Measurements from ENCODE around the gene NUPR1.
"Not testable (repeated sequence)": the region's sequence is repeated elsewhere in the genome, so short reads cannot be mapped to it uniquely, and the experiment has no call there.

The NUPR1 gene

GRCh38 chr16:28503470-28504259 is 35.1 kb downstream of the NUPR1 start:
- Mint-ChIP-seq H3K4me3 (no peak overlapping the region), H3K27ac (no peak overlapping the region), H3K9me3 (no peaks in the 10 kb centered on the region), H3K36me3 (ENCODE audit: low read depth) (peaks cover 7% of the 10 kb centered on the region), H3K27me3 (no peaks in the 10 kb centered on the region), H3K4me1 (ENCODE audit: low read depth) (peaks cover 54% of the 10 kb centered on the region)
- intact Hi-C loops (cut with micrococcal nuclease), result no loop called here

GRCh38 chr16:28502290-28502689 is 36.5 kb downstream of the NUPR1 start:
- intact Hi-C loops (cut with micrococcal nuclease), result no loop called here
- no peak overlapping the region for H3K27ac Mint-ChIP-seq
- H3K4me3 Mint-ChIP-seq, result no peak overlapping the region
- H3K36me3 Mint-ChIP-seq (ENCODE audit: low read depth), result peaks cover 20% of the 10 kb centered on the region
- no peaks in the 10 kb centered on the region for H3K9me3 Mint-ChIP-seq
- H3K27me3 Mint-ChIP-seq, result no peaks in the 10 kb centered on the region
- H3K4me1 Mint-ChIP-seq (ENCODE audit: low read depth), result peaks cover 52% of the 10 kb centered on the region

- Mint-ChIP-seq H3K4me3 (no peak overlapping the region), H3K27me3 (no peaks in the 10 kb centered on the region), H3K9me3 (no peaks in the 10 kb centered on the region), H3K36me3 (ENCODE audit: low read depth) (peaks cover 28% of the 10 kb centered on the region), H3K27ac (no peak overlapping the region), H3K4me1 (ENCODE audit: low read depth) (peaks cover 52% of the 10 kb centered on the region)
- intact Hi-C loops (cut with micrococcal nuclease), result no loop called here
Observed at GRCh38 chr16:28501258-28502232, 37.2 kb downstream of the NUPR1 start.

- intact Hi-C loops (cut with micrococcal nuclease); H3K27me3 Mint-ChIP-seq; H3K9me3 Mint-ChIP-seq; H3K27ac Mint-ChIP-seq; H3K4me3 Mint-ChIP-seq: not testable (repeated sequence)
- peaks cover 37% of the 10 kb centered on the region for H3K36me3 Mint-ChIP-seq (ENCODE audit: low read depth)
- peaks cover 52% of the 10 kb centered on the region for H3K4me1 Mint-ChIP-seq (ENCODE audit: low read depth)
Observed at GRCh38 chr16:28500476-28501180, 38.1 kb downstream of the NUPR1 start.

GRCh38 chr16:28499854-28500253 is 38.9 kb downstream of the NUPR1 start:
- no peaks in the 10 kb centered on the region for H3K9me3 Mint-ChIP-seq
- no peak overlapping the region for H3K27ac Mint-ChIP-seq
- H3K27me3 Mint-ChIP-seq, result no peaks in the 10 kb centered on the region
- peaks cover 45% of the 10 kb centered on the region for H3K36me3 Mint-ChIP-seq (ENCODE audit: low read depth)
- no peak overlapping the region for H3K4me3 Mint-ChIP-seq
- H3K4me1 Mint-ChIP-seq (ENCODE audit: low read depth), result peaks cover 58% of the 10 kb centered on the region
- intact Hi-C loops (cut with micrococcal nuclease), result no loop called here

GRCh38 chr16:28498666-28499381 is 40.0 kb downstream of the NUPR1 start:
- no peaks in the 10 kb centered on the region for H3K9me3 Mint-ChIP-seq
- H3K27ac Mint-ChIP-seq, result no peak overlapping the region
- intact Hi-C loops (cut with micrococcal nuclease), result no loop called here
- H3K4me3 Mint-ChIP-seq, result no peak overlapping the region
- peaks cover 49% of the 10 kb centered on the region for H3K36me3 Mint-ChIP-seq (ENCODE audit: low read depth)
- H3K27me3 Mint-ChIP-seq, result no peaks in the 10 kb centered on the region
- H3K4me1 Mint-ChIP-seq (ENCODE audit: low read depth), result peaks cover 64% of the 10 kb centered on the region

GRCh38 chr16:28497861-28498599 is 40.7 kb downstream of the NUPR1 start:
- Mint-ChIP-seq H3K27ac (peak overlapping the region; percentile 96), H3K4me1 (ENCODE audit: low read depth) (peaks cover 68% of the 10 kb centered on the region)
- intact Hi-C loops (cut with micrococcal nuclease), result no loop called here

GRCh38 chr16:28497386-28497785 is 41.4 kb downstream of the NUPR1 start:
- Mint-ChIP-seq H3K4me1 (ENCODE audit: low read depth) (peaks cover 71% of the 10 kb centered on the region), H3K27me3 (no peaks in the 10 kb centered on the region), H3K4me3 (peak overlapping the region; percentile 88), H3K36me3 (ENCODE audit: low read depth) (peaks cover 49% of the 10 kb centered on the region), H3K27ac (peak overlapping the region; percentile 96), H3K9me3 (no peaks in the 10 kb centered on the region)
- intact Hi-C loops (cut with micrococcal nuclease), result no loop called here

More at GRCh38 chr16:28497861-28498599, 40.7 kb downstream of the NUPR1 start:
- Mint-ChIP-seq H3K4me3 (no peak overlapping the region), H3K36me3 (ENCODE audit: low read depth) (peaks cover 49% of the 10 kb centered on the region), H3K27me3 (no peaks in the 10 kb centered on the region), H3K9me3 (no peaks in the 10 kb centered on the region)

GRCh38 chr16:28496844-28497243 is 41.9 kb downstream of the NUPR1 start:
- Mint-ChIP-seq H3K27ac (peak overlapping the region; percentile 96), H3K4me3 (peak overlapping the region; percentile 88), H3K9me3 (no peaks in the 10 kb centered on the region), H3K27me3 (no peaks in the 10 kb centered on the region), H3K36me3 (ENCODE audit: low read depth) (peaks cover 51% of the 10 kb centered on the region), H3K4me1 (ENCODE audit: low read depth) (peaks cover 71% of the 10 kb centered on the region)
- intact Hi-C loops (cut with micrococcal nuclease), result no loop called here

- peak overlapping the region; percentile 88 for H3K4me3 Mint-ChIP-seq
- H3K36me3 Mint-ChIP-seq (ENCODE audit: low read depth), result peaks cover 59% of the 10 kb centered on the region
- H3K4me1 Mint-ChIP-seq (ENCODE audit: low read depth), result peaks cover 76% of the 10 kb centered on the region
- H3K27ac Mint-ChIP-seq, result peak overlapping the region; percentile 96
- no peaks in the 10 kb centered on the region for H3K9me3 Mint-ChIP-seq
- intact Hi-C loops (cut with micrococcal nuclease), result no loop called here
- H3K27me3 Mint-ChIP-seq, result no peaks in the 10 kb centered on the region
Observed at GRCh38 chr16:28495795-28496749, 42.7 kb downstream of the NUPR1 start.

- H3K27ac Mint-ChIP-seq, result peak overlapping the region; percentile 96
- H3K27me3 Mint-ChIP-seq, result no peaks in the 10 kb centered on the region
- H3K9me3 Mint-ChIP-seq, result no peaks in the 10 kb centered on the region
- peak overlapping the region; percentile 88 for H3K4me3 Mint-ChIP-seq
- peaks cover 71% of the 10 kb centered on the region for H3K4me1 Mint-ChIP-seq (ENCODE audit: low read depth)
- peaks cover 62% of the 10 kb centered on the region for H3K36me3 Mint-ChIP-seq (ENCODE audit: low read depth)
- intact Hi-C loops (cut with micrococcal nuclease), result no loop called here
Observed at GRCh38 chr16:28495098-28495793, 43.5 kb downstream of the NUPR1 start.

All from dendritic cell treated with granulocyte-macrophage colony-stimulating factor and Interleukin-4, amounts not matched to agents 40 ng/mL and 50 ng/mL, for 4 days (primary cell).